PC-9 (cell line): ENCODE results near the gene MFRP.

Source experiments
- CTCF ChIP-seq: fragments of 200-600 bp; sonication (generic); conservative IDR thresholded peaks from 2 replicates; pipeline ENCODE4 v1.6.1; 2017; ENCODE audit warnings: mixed run types, antibody characterized with exemption, mild to moderate bottlenecking, moderate library complexity
- EZH2 ChIP-seq: fragments of 200-600 bp; sonication (generic); IDR thresholded peaks from 2 replicates; pipeline ENCODE4 v1.8.0; 2017; ENCODE audit warnings: antibody characterized with exemption, low read depth

GRCh38 chr11:119316016-119316728 lies 30.3 kb downstream of the MFRP start:
- TF ChIP-seq CTCF (no peak), EZH2 (peak; percentile 71; the same call in 1 of the 2 replicates)
